GM12873 (cell line): ENCODE measurements around the gene CRACR2A.

Source experiments
- TF ChIP-seq, protein P1 (sequence below): IDR thresholded peaks from 2 replicates; pipeline ENCODE4 v1.5.1; 2012; ENCODE audit warnings: low read depth, mild to moderate bottlenecking, moderate library complexity, low read length, control low read depth; ENCODE audit not compliant: insufficient read depth; ENCODE audit errors: missing control alignments

CRACR2A gene

DNA sequence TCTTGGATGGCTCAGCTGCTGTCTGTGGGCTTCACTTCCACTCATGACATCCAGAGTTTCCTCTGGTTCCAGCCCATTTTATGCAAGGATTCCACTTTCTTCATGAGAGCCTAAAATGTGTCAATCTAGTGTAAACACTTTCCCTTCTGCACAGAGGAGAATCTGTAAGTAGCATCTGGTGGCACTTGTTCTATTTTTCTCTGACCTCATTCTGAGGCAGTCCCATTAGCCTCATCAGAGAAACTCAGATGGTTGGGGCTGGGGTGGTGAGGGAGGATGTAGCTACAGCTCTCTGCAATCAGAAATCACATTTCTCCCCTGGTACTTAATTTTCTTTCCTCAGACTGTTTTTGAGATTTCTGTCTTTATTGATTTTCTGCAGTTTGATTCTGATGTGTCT, 180.3 kb downstream of the CRACR2A start:
- TF ChIP-seq, protein P1, sequence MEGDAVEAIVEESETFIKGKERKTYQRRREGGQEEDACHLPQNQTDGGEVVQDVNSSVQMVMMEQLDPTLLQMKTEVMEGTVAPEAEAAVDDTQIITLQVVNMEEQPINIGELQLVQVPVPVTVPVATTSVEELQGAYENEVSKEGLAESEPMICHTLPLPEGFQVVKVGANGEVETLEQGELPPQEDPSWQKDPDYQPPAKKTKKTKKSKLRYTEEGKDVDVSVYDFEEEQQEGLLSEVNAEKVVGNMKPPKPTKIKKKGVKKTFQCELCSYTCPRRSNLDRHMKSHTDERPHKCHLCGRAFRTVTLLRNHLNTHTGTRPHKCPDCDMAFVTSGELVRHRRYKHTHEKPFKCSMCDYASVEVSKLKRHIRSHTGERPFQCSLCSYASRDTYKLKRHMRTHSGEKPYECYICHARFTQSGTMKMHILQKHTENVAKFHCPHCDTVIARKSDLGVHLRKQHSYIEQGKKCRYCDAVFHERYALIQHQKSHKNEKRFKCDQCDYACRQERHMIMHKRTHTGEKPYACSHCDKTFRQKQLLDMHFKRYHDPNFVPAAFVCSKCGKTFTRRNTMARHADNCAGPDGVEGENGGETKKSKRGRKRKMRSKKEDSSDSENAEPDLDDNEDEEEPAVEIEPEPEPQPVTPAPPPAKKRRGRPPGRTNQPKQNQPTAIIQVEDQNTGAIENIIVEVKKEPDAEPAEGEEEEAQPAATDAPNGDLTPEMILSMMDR, result no peak

DNA sequence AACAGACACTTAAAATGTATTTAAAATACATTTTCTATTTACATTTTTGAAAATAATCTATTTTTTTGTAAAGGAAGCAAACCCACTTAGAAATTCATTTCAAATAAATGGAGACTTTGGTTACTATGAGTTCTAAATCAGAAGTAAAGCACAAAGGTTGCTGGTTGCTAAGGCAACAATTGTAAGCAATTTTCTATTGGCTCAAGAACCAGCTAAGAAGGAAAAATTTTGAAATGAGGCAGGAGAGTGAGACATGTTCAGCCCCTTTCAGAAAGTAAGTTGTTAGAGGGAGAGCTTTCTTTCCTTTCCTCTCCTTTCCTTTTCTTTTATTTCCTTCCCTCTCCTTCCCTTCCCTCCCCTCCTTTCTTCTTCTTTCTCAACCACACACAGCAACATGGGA, 181.2 kb downstream of the CRACR2A start:
- TF ChIP-seq, protein P1, result no peak

DNA sequence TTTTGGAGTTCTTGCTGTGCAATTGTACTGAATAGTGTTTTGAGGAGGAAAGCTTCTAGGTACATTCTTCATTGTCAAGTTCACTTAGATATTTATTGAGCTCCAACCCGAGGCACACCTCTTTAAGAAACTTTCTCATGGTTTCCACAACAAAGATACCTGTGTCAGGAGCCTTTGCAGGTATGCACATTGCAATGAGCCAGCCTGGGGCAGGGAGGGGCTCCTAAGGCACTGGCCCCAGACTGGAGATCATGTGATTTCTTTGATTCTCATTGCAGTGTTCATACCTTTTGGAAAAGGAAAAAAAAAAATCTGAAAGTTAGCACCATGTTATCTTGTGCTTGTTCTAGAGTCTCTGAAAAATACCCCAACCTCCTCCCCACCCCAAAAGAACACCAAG, 181.6 kb downstream of the CRACR2A start:
- TF ChIP-seq, protein P1, result no peak

DNA sequence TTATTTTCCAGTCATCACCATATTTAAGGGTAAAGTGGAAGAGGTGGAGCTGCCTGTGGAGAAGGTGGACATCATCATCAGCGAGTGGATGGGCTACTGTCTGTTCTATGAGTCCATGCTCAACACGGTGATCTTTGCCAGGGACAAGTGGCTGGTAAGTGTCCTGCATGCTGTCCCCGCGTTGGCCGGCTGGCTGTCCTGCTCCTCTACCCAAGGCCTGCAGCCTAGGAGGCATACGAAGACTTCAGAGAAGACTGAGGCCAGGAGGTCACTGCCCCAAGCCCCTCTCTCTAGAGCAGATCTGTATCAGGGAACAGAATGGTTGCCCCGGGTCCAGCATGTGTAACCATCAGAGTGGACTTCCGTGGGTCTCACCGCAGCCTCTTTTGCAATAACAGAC, 184.2 kb downstream of the CRACR2A start:
- TF ChIP-seq, protein P1, result no peak

DNA sequence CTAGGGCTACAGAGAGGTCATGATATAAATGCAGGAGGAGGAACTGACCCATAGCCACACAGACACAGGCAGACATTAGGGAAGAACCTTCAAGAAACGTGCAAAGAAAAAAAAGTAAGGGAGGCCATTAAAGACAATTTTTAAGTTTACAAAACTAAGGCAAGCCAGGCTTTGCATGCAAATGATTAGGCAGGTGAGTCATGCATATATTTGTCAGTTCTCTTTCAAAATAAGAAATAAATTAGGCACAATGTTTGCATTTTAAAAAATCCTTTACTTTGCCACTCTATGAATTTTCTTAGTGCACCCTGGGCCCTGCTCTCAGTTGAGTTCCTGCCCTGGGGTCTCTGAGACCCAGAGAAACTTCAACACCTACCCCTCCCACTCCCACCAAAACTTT, 186.9 kb downstream of the CRACR2A start:
- TF ChIP-seq, protein P1, result no peak
